HG03432 (cell line): Measurements from ENCODE around the gene GAGE12D.
"Not testable (repeated sequence)": the region's sequence is repeated elsewhere in the genome, so short reads cannot be mapped to it uniquely, and the experiment has no call there.

Experiments used
- ATAC-seq: cut with Tn5 transposase; IDR thresholded peaks from one replicate; pipeline ENCODE4 v1.9.1; 2021; ENCODE audit warnings: mild to moderate bottlenecking, moderate library complexity; ENCODE audit not compliant: unreplicated experiment

The GAGE12D gene, protein sequence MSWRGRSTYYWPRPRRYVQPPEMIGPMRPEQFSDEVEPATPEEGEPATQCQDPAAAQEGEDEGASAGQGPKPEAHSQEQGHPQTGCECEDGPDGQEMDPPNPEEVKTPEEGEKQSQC

DNA sequence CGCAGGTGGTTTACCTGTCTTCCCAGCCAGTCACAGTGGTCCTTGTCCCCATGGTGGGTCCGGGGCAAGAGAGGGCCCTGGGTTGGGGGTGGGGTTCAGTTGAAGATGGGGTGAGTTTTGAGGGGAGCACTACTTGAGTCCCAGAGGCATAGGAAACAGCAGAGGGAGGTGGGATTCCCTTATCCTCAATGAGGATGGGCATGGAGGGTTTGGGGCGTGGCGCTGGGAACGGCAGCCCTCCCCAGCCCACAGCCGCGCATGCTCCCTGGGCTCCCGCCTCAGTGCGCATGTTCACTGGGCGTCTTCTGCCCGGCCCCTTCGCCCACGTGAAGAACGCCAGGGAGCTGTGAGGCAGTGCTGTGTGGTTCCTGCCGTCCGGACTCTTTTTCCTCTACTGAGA lies at the start of gene GAGE12D:
GAGE12D (plus strand) TSS at position 301 of the 400 bp plus-strand sequence. CDS start 1,155 bp downstream, outside the sequence.
- not testable (repeated sequence) for ATAC-seq

DNA sequence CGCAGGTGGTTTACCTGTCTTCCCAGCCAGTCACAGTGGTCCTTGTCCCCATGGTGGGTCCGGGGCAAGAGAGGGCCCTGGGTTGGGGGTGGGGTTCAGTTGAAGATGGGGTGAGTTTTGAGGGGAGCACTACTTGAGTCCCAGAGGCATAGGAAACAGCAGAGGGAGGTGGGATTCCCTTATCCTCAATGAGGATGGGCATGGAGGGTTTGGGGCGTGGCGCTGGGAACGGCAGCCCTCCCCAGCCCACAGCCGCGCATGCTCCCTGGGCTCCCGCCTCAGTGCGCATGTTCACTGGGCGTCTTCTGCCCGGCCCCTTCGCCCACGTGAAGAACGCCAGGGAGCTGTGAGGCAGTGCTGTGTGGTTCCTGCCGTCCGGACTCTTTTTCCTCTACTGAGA lies 9.7 kb upstream of the GAGE12D start, which contains the start of gene GAGE12C:
GAGE12C (plus strand) TSS at position 301 of the 400 bp plus-strand sequence. CDS start 1,155 bp downstream, outside the sequence.
- not testable (repeated sequence) for ATAC-seq

DNA sequence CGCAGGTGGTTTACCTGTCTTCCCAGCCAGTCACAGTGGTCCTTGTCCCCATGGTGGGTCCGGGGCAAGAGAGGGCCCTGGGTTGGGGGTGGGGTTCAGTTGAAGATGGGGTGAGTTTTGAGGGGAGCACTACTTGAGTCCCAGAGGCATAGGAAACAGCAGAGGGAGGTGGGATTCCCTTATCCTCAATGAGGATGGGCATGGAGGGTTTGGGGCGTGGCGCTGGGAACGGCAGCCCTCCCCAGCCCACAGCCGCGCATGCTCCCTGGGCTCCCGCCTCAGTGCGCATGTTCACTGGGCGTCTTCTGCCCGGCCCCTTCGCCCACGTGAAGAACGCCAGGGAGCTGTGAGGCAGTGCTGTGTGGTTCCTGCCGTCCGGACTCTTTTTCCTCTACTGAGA lies 9.5 kb downstream of the GAGE12D start, which contains the start of gene GAGE12E:
GAGE12E (plus strand) TSS at position 301 of the 400 bp plus-strand sequence. CDS start 1,155 bp downstream, outside the sequence.
- ATAC-seq, result not testable (repeated sequence)

DNA sequence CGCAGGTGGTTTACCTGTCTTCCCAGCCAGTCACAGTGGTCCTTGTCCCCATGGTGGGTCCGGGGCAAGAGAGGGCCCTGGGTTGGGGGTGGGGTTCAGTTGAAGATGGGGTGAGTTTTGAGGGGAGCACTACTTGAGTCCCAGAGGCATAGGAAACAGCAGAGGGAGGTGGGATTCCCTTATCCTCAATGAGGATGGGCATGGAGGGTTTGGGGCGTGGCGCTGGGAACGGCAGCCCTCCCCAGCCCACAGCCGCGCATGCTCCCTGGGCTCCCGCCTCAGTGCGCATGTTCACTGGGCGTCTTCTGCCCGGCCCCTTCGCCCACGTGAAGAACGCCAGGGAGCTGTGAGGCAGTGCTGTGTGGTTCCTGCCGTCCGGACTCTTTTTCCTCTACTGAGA lies 19.0 kb downstream of the GAGE12D start, which contains the start of gene GAGE12F:
GAGE12F (plus strand) TSS at position 301 of the 400 bp plus-strand sequence. CDS start 1,155 bp downstream, outside the sequence.
- not testable (repeated sequence) for ATAC-seq

DNA sequence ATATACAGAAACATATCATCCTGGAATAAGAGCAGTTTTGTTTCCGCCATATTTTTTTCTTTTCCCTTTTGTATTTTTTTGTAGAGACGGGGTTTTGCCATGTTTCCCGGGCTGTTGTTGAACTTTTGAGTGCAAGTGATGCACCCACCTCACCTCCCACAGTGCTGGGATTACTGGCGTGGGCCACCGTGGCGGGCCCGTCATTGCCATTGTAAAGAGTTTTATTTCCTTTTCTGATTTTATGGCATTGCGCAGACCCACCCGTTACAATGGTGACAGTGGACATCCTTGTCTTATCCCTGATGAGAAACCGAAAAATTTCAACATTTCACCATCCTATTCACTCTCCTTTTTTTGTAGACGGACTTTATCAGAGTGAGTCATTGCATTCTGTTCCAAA lies 27.2 kb downstream of the GAGE12D start:
- not testable (repeated sequence) for ATAC-seq

DNA sequence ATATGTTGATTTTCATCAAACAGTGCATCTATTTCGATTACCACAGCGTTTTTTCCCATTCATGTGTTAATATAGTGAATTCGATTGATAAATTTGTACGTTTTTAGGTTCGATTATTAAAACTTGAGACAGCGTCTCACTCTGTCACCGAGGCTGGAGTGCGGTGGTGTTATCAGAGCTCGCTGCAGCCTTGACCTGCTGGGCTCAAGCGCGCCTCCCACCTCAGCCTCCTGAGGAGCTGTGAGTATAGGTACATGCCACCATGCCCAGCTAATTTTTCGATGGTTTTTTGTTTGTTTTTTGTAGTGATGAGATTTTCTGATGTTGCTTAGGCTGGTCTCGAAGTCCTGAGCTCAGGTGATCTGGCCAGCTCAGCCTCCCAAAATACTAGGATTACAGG lies 27.6 kb downstream of the GAGE12D start:
- ATAC-seq, result not testable (repeated sequence)

DNA sequence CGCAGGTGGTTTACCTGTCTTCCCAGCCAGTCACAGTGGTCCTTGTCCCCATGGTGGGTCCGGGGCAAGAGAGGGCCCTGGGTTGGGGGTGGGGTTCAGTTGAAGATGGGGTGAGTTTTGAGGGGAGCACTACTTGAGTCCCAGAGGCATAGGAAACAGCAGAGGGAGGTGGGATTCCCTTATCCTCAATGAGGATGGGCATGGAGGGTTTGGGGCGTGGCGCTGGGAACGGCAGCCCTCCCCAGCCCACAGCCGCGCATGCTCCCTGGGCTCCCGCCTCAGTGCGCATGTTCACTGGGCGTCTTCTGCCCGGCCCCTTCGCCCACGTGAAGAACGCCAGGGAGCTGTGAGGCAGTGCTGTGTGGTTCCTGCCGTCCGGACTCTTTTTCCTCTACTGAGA lies 28.6 kb downstream of the GAGE12D start, which contains the start of gene GAGE12G:
GAGE12G (plus strand) TSS at position 301 of the 400 bp plus-strand sequence. CDS start 1,155 bp downstream, outside the sequence.
- not testable (repeated sequence) for ATAC-seq

DNA sequence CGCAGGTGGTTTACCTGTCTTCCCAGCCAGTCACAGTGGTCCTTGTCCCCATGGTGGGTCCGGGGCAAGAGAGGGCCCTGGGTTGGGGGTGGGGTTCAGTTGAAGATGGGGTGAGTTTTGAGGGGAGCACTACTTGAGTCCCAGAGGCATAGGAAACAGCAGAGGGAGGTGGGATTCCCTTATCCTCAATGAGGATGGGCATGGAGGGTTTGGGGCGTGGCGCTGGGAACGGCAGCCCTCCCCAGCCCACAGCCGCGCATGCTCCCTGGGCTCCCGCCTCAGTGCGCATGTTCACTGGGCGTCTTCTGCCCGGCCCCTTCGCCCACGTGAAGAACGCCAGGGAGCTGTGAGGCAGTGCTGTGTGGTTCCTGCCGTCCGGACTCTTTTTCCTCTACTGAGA lies 38.1 kb downstream of the GAGE12D start, which contains the start of gene GAGE12H:
GAGE12H (plus strand) TSS at position 301 of the 400 bp plus-strand sequence. CDS start 1,155 bp downstream, outside the sequence.
- ATAC-seq, result not testable (repeated sequence)

DNA sequence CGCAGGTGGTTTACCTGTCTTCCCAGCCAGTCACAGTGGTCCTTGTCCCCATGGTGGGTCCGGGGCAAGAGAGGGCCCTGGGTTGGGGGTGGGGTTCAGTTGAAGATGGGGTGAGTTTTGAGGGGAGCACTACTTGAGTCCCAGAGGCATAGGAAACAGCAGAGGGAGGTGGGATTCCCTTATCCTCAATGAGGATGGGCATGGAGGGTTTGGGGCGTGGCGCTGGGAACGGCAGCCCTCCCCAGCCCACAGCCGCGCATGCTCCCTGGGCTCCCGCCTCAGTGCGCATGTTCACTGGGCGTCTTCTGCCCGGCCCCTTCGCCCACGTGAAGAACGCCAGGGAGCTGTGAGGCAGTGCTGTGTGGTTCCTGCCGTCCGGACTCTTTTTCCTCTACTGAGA lies 47.7 kb downstream of the GAGE12D start, which contains the start of gene GAGE2A:
GAGE2A (plus strand) TSS at position 301 of the 400 bp plus-strand sequence. CDS start 1,155 bp downstream, outside the sequence.
- not testable (repeated sequence) for ATAC-seq

DNA sequence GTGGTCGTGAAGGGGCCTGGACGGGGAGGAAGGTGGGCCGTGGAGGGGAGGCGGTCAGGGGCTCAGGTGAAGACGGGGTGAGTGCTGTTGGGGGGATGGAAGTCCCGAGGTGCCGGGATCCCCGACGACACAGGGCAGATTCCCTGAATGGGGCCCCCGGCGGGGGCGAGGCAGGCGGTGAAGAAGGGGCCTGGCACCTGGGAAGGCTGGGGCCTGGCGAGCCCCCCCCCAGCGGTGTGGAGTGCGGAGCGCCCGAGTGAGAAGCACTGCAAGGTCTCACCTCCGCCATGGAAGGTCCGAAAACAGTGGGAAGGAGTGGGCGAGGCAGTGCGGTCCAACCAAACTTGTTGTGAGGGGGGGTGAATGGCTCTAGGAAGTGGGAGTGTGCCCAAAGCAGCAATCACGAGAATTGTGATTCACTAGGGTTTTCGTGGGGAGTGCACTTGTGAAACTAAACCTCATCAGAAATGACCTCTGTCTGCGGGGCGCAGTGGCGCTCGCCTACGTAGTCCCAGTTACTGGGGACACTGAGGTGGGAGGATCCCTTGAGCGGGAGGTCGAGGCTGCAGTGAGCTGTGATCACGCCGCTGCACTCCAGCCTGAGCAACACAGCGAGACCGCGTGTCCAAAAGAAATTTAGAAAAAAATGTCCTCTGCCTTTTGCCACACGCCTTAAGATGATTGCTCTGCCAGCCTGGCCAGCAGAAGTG lies 48.4 kb downstream of the GAGE12D start:
- not testable (repeated sequence) for ATAC-seq

DNA sequence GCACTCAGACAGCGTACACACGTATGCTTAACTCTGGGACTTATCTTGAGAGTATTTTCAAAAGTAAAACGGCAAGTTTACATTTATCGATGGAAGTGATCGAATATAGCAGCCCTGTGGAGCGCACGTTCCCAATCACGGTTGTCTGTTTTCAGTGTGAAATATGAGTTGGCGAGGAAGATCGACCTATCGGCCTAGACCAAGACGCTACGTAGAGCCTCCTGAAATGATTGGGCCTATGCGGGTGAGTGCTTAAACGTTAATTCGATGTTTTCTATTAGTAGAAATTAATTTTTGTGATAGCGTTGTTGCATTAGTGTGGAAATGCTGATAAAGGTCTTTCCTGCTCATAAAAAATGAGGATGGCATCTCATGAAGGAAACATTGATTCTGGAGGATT lies 49.0 kb downstream of the GAGE12D start:
- ATAC-seq, result not testable (repeated sequence)
